WERI-Rb-1 (cell line): ENCODE data around the gene DCLK2.

ENCODE experiments used
- DNase-seq: peaks from one replicate; pipeline ENCODE4 v3.0.0-alpha.2; 2020
- H3K27ac ChIP-seq: fragments of 250-450 bp; sonication (Bioruptor Pico); 2 replicates; pipeline ENCODE4 v1.5.1; 2020; ENCODE audit warnings: mild to moderate bottlenecking, moderate library complexity
- H3K27me3 ChIP-seq: fragments of 250-450 bp; sonication (Bioruptor Pico); 2 replicates; pipeline ENCODE4 v1.5.1; 2021; ENCODE audit warnings: mild to moderate bottlenecking, low read depth, moderate library complexity; ENCODE audit not compliant: insufficient read depth, severe bottlenecking
- H3K36me3 ChIP-seq: fragments of 250-450 bp; sonication (Bioruptor Pico); 2 replicates; pipeline ENCODE4 v1.5.1; 2020; ENCODE audit warnings: mild to moderate bottlenecking, moderate library complexity
- H3K4me3 ChIP-seq: 2 replicates; pipeline ENCODE4 v1.5.1; 2011; ENCODE audit warnings: low read depth, mild to moderate bottlenecking, control low read depth, low read length
- H3K9me3 ChIP-seq: fragments of 250-450 bp; sonication (Bioruptor Pico); 2 replicates; pipeline ENCODE4 v1.5.1; 2021; ENCODE audit warnings: mild to moderate bottlenecking, moderate library complexity; ENCODE audit not compliant: severe bottlenecking
- TF ChIP-seq, protein P1 (sequence below): IDR thresholded peaks from 2 replicates; pipeline ENCODE4 v1.5.1; 2011; ENCODE audit warnings: low read depth, mild to moderate bottlenecking, control low read depth, inconsistent platforms, low read length

Gene DCLK2

DNA sequence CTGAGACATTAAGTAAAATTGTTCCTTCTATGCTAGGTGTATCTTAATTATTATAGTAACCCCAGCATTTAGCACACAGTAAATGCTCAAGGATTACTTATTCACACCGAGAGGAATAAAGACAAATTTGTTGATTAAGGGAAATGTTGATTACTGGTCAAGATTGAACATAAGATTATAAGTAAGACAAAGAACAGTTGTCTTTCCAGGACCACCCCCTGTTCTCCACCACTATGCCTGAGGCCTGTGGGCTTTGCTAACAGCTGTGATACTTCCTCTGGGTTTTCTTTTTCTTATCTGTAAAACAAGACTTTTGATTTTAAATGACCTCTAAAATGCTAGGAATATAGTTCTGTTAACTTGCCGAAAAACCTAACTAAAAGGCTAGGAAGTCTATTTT lies 128.0 kb downstream of the DCLK2 start:
- no peak for DNase-seq
- Histone ChIP-seq H3K27me3 (no peaks in the 10 kb centered on the region), H3K4me3 (no peak overlapping the region), H3K36me3 (no peaks in the 10 kb centered on the region), H3K27ac (no peak overlapping the region), H3K9me3 (no peaks in the 10 kb centered on the region)
- TF ChIP-seq, protein P1, sequence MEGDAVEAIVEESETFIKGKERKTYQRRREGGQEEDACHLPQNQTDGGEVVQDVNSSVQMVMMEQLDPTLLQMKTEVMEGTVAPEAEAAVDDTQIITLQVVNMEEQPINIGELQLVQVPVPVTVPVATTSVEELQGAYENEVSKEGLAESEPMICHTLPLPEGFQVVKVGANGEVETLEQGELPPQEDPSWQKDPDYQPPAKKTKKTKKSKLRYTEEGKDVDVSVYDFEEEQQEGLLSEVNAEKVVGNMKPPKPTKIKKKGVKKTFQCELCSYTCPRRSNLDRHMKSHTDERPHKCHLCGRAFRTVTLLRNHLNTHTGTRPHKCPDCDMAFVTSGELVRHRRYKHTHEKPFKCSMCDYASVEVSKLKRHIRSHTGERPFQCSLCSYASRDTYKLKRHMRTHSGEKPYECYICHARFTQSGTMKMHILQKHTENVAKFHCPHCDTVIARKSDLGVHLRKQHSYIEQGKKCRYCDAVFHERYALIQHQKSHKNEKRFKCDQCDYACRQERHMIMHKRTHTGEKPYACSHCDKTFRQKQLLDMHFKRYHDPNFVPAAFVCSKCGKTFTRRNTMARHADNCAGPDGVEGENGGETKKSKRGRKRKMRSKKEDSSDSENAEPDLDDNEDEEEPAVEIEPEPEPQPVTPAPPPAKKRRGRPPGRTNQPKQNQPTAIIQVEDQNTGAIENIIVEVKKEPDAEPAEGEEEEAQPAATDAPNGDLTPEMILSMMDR: no peak

- no peak overlapping the region for H3K4me3 ChIP-seq
- no peak for DNase-seq
- H3K9me3 ChIP-seq: no peaks in the 10 kb centered on the region
- TF ChIP-seq, protein P1: no peak
- no peaks in the 10 kb centered on the region for H3K27me3 ChIP-seq
- no peak overlapping the region for H3K27ac ChIP-seq
- no peaks in the 10 kb centered on the region for H3K36me3 ChIP-seq
Measured at GRCh38 chr4:150206954-150207353, 128.7 kb downstream of the DCLK2 start.

DNA sequence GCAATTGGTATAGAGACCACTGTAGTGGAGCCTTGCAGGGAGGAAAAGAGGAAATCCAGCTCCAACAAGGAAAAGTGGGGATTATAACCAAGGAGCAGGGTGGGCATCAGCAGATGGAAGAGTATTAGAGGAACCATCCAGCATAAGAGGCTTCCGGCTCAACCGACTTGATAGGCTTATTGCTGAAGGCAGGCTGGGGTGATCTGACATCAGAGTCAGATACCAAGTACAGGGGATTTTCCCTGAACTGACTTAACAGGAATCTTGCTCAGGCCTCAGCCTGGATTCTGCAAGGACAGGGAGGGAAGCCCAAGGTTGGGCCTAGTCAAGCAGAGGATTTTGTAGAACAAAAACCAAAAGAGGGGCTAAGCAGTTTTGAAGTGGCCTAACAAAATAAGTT lies 129.6 kb downstream of the DCLK2 start:
- DNase-seq: peak; percentile 95
- H3K4me3 ChIP-seq: no peak overlapping the region
- no peak overlapping the region; the same call in 1 of the 2 replicates for H3K27ac ChIP-seq
- TF ChIP-seq, protein P1: no peak
- no peaks in the 10 kb centered on the region for H3K27me3 ChIP-seq
- H3K36me3 ChIP-seq: no peaks in the 10 kb centered on the region
- H3K9me3 ChIP-seq: no peaks in the 10 kb centered on the region

DNA sequence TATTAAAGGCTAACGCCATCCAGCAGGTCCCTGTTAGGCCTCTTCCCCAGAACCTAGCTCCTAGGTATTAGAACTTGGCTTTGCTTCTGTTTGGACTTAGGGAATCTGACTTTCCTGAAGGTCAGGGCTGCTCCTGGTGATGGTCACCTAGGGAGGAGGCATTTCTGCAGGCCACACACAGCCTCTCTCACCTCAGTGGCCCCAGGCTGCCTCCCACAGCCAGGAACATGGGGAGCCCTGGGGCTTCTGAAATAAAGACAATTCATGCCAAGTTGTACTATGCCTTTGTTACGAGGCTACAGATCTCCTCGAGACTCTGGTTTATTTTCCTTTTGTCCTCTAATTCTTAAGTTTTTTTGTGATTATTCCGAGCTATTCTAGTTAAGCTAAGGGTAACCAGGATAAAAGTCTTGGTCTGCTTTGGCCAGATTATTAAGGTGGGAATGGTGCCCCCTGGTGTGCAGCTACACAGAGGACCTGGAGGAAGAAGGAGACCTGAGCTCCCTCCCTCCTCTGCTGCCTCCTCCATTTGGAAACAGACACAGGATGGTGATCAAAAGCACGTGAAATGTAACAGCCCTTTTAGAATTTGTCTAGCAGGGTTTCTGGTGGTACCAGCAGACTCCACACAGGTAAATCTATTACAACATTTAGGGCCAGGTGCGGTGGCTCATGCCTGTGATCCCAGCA lies 131.0 kb downstream of the DCLK2 start:
- Histone ChIP-seq H3K36me3 (no peaks in the 10 kb centered on the region), H3K4me3 (no peak overlapping the region), H3K27me3 (no peaks in the 10 kb centered on the region), H3K9me3 (no peaks in the 10 kb centered on the region), H3K27ac (no peak overlapping the region)
- DNase-seq: peak; percentile 92
- TF ChIP-seq, protein P1: peak; percentile 80

DNA sequence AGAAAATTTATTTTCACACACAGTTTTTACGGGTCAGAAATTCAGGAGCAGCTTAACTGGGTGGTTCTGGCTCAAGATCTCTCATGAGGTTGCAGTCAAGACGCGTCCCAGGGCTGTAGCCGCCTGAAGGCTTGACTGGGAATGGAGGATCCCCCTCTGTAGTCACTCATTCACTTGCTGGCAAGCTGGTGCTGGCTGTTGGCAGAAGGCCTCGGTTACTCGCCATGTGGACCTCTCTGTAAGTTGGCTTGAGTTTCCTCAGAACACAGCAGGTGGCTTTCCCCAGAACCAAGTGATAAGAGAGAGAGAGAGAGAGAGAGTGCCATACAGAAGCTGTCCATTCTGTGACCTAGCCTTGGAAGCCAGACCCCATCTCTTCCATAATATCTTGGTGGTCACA lies 132.8 kb downstream of the DCLK2 start:
- DNase-seq: no peak

More for the DNA sequence above, 132.8 kb downstream of the DCLK2 start:
- no peaks in the 10 kb centered on the region for H3K27me3 ChIP-seq
- no peaks in the 10 kb centered on the region for H3K9me3 ChIP-seq
- H3K27ac ChIP-seq: no peak overlapping the region
- H3K36me3 ChIP-seq: no peaks in the 10 kb centered on the region
- TF ChIP-seq, protein P1: no peak
- no peak overlapping the region for H3K4me3 ChIP-seq
